Stimulated activated CD8-positive, alpha-beta memory T cell treated with anti-CD3 and anti-CD28 coated beads, Interleukin-15, amount 100 ng/mL, for 4 hours (primary cell): Measurements from ENCODE around the gene RUNX1.
"Not testable (repeated sequence)": the region's sequence is repeated elsewhere in the genome, so short reads cannot be mapped to it uniquely, and the experiment has no call there.

Experiments
- DNase-seq, 2 donors: peaks; one replicate each; pipeline ENCODE4 v3.0.0-alpha.2; 2020; ENCODE audit warnings: low read depth in 2 of 2

The RUNX1 gene

GRCh38 chr21:35016517-35017188, 32.4 kb downstream of the RUNX1 start:
- no peak for DNase-seq

- DNase-seq = no peak
These were observed 33.0 kb downstream of the RUNX1 start for GRCh38 chr21:35016071-35016470.

- DNase-seq = no peak
These were observed 33.6 kb downstream of the RUNX1 start for GRCh38 chr21:35015435-35016024.

GRCh38 chr21:35014302-35015041, 34.6 kb downstream of the RUNX1 start:
- DNase-seq = no peak

GRCh38 chr21:35011681-35012080, 37.4 kb downstream of the RUNX1 start:
- DNase-seq = no peak

GRCh38 chr21:35010447-35010846, 38.7 kb downstream of the RUNX1 start:
- no peak for DNase-seq

- no peak for DNase-seq
These were observed 41.8 kb downstream of the RUNX1 start for GRCh38 chr21:35007348-35007747.

- DNase-seq = no peak
These were observed 42.3 kb downstream of the RUNX1 start for GRCh38 chr21:35006771-35007170.

GRCh38 chr21:35006248-35006647, 42.9 kb downstream of the RUNX1 start:
- DNase-seq = no peak

GRCh38 chr21:35005560-35006224, 43.4 kb downstream of the RUNX1 start:
- no peak for DNase-seq

GRCh38 chr21:35005077-35005476, 44.0 kb downstream of the RUNX1 start:
- no peak for DNase-seq

- no peak for DNase-seq
These were observed 44.8 kb downstream of the RUNX1 start for GRCh38 chr21:35004314-35004713.

- no peak for DNase-seq
These were observed 46.0 kb downstream of the RUNX1 start for GRCh38 chr21:35002879-35003722.

GRCh38 chr21:34999397-34999941, 49.6 kb downstream of the RUNX1 start:
- DNase-seq = no peak

- DNase-seq = no peak
These were observed 50.9 kb downstream of the RUNX1 start for GRCh38 chr21:34998176-34998575.

GRCh38 chr21:34997294-34997693, 51.8 kb downstream of the RUNX1 start:
- DNase-seq = no peak

GRCh38 chr21:34996304-34997101, 52.6 kb downstream of the RUNX1 start:
- DNase-seq = no peak

- no peak for DNase-seq
These were observed 53.2 kb downstream of the RUNX1 start for GRCh38 chr21:34995979-34996303.

- no peak for DNase-seq
These were observed 54.1 kb downstream of the RUNX1 start for GRCh38 chr21:34994766-34995631.

GRCh38 chr21:34993521-34993921, 55.6 kb downstream of the RUNX1 start:
- not testable (repeated sequence) for DNase-seq
